Measurements from ENCODE around the gene ROPN1L.

ROPN1L gene

GRCh38 chr5:10427201-10427600, 14.5 kb upstream of the ROPN1L start:
- no peak for DNase-seq (ENCODE audit: low read depth in 2 of 2, low spot score in 1 of 2)

- DNase-seq (ENCODE audit: low read depth in 2 of 2, low spot score in 1 of 2) = no peak
Measured at GRCh38 chr5:10427978-10428377, 13.7 kb upstream of the ROPN1L start.

- DNase-seq (ENCODE audit: low read depth in 2 of 2, low spot score in 1 of 2) = no peak
Measured at GRCh38 chr5:10431415-10431814, 10.3 kb upstream of the ROPN1L start.

GRCh38 chr5:10432059-10433008, 9.3 kb upstream of the ROPN1L start:
- DNase-seq (ENCODE audit: low read depth in 2 of 2, low spot score in 1 of 2) = no peak

- DNase-seq (ENCODE audit: low read depth in 2 of 2, low spot score in 1 of 2) = no peak
Measured at GRCh38 chr5:10434392-10434791, 7.3 kb upstream of the ROPN1L start.

- DNase-seq (ENCODE audit: low read depth in 2 of 2, low spot score in 1 of 2) = no peak
Measured at GRCh38 chr5:10438301-10438700, 3.4 kb upstream of the ROPN1L start.

GRCh38 chr5:10439692-10440091, 2.0 kb upstream of the ROPN1L start:
- no peak for DNase-seq (ENCODE audit: low read depth in 2 of 2, low spot score in 1 of 2)

- DNase-seq (ENCODE audit: low read depth in 2 of 2, low spot score in 1 of 2) = no peak
Measured at GRCh38 chr5:10440367-10440990, 1.2 kb upstream of the ROPN1L start.

- no peak for DNase-seq (ENCODE audit: low read depth in 2 of 2, low spot score in 1 of 2)
Measured at GRCh38 chr5:10441992-10442435, 335 bp downstream of the ROPN1L start.

- no peak for DNase-seq (ENCODE audit: low read depth in 2 of 2, low spot score in 1 of 2)
Measured at GRCh38 chr5:10442576-10442975, 897 bp downstream of the ROPN1L start.

GRCh38 chr5:10445352-10445751, 3.7 kb downstream of the ROPN1L start:
- no peak for DNase-seq (ENCODE audit: low read depth in 2 of 2, low spot score in 1 of 2)

GRCh38 chr5:10446490-10446889, 4.8 kb downstream of the ROPN1L start:
- no peak for DNase-seq (ENCODE audit: low read depth in 2 of 2, low spot score in 1 of 2)

GRCh38 chr5:10447041-10447440, 5.4 kb downstream of the ROPN1L start:
- DNase-seq (ENCODE audit: low read depth in 2 of 2, low spot score in 1 of 2) = no peak

- DNase-seq (ENCODE audit: low read depth in 2 of 2, low spot score in 1 of 2) = no peak
Measured at GRCh38 chr5:10448754-10449360, 7.2 kb downstream of the ROPN1L start.

- DNase-seq (ENCODE audit: low read depth in 2 of 2, low spot score in 1 of 2) = no peak
Measured at GRCh38 chr5:10451137-10451824, 9.6 kb downstream of the ROPN1L start.

- DNase-seq (ENCODE audit: low read depth in 2 of 2, low spot score in 1 of 2) = no peak
Measured at GRCh38 chr5:10452768-10453331, 11.2 kb downstream of the ROPN1L start.

- no peak for DNase-seq (ENCODE audit: low read depth in 2 of 2, low spot score in 1 of 2)
Measured at GRCh38 chr5:10453545-10453944, 11.9 kb downstream of the ROPN1L start.

GRCh38 chr5:10454591-10455276, 13.1 kb downstream of the ROPN1L start:
- no peak for DNase-seq (ENCODE audit: low read depth in 2 of 2, low spot score in 1 of 2)

GRCh38 chr5:10455277-10455670, 13.6 kb downstream of the ROPN1L start:
- DNase-seq (ENCODE audit: low read depth in 2 of 2, low spot score in 1 of 2) = no peak

GRCh38 chr5:10456583-10457420, 15.1 kb downstream of the ROPN1L start:
- DNase-seq (ENCODE audit: low read depth in 2 of 2, low spot score in 1 of 2) = no peak
